DMS53 treated with DMSO at 0.1 percent for 48 hours (cell line): ENCODE measurements around the gene NAPG.
"Not testable (repeated sequence)": the region's sequence is repeated elsewhere in the genome, so short reads cannot be mapped to it uniquely, and the experiment has no call there.

ENCODE experiments used
- DNase-seq: peaks from one replicate; lab custom pipeline; 2025; ENCODE audit not compliant: unreplicated experiment; lab: John Stamatoyannopoulos, UW

Gene NAPG

DNA sequence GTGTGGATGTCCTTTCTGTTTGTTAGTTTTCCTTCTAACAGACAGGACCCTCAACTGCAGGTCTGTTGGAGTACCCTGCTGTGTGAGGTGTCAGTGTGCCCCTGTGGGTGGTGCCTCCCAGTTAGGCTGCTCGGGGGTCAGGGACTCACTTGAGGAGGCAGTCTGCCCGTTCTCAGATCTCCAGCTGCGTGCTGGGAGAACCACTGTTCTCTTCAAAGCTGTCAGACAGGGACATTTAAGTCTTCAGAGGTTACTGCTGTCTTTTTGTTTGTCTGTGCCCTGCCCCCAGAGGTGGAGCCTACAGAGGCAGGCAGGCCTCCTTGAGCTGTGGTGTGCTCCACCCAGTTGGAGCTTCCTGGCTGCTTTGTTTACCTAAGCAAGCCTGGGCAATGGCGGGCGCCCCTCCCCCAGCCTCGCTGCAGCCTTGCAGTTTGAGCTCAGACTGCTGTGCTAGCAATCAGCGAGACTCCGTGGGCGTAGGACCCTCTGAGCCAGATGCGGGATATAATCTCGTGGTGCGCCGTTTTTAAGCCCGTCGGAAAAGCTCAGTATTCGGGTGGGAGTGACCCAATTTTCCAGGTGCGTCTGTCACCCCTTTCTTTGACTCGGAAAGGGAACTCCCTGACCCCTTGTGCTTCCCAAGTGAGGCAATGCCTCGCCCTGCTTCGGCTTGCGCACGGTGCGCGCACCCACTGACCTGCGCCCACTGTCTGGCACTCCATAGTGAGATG, 52.2 kb downstream of the NAPG start:
- not testable (repeated sequence) for DNase-seq

DNA sequence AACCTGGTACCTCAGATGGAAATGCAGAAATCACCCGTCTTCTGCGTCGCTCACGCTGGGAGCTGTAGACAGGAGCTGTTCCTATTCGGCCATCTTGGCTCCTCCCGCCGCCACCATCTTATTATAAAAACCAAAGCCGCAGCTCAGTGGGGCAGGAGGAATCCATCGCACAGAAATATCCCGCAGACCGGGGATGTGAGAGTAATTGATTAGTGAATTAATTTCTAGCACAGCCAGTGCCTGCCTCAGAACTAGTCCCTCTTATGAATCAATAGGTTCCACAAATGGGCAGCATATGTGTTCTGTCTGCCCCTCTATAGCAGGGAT, 52.7 kb downstream of the NAPG start:
- peak; percentile 42 for DNase-seq

DNA sequence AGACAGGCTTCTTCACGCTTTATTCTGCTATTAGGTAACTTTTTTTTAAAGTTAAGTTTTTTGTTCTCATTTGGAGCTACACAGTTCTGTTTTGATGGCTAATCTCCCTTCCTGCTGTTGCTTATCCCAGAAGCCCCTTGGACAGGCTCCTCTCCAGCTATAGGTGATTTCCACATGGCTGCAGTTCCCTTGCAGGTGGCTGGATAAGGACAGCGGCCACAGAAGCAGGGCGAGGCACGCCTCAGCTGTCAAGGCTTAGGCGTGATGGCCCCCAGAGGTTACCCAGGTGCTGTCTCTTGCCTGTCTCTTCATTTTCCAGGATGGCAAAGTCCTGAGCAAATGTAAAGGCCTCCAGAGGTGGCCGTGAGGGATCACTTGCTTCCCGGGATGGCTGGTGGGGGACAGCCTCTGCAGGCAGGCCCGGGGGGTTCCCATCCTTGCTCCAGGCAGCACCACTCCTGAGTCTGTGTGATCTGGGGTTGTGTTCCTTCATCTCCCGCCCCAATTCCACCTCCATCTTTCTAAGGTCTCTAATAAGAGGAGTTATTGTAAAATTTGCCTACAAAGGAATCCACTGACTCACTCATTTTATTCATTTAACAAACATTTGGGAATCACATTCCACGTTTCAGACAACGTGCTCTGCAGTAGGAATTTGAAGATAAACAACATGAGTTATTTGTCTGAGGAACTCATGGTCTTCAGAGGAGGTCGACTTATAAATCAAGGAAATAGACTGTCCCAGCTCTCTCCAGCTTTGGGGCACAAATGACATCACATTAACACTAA, 53.4 kb downstream of the NAPG start:
- no peak for DNase-seq

DNA sequence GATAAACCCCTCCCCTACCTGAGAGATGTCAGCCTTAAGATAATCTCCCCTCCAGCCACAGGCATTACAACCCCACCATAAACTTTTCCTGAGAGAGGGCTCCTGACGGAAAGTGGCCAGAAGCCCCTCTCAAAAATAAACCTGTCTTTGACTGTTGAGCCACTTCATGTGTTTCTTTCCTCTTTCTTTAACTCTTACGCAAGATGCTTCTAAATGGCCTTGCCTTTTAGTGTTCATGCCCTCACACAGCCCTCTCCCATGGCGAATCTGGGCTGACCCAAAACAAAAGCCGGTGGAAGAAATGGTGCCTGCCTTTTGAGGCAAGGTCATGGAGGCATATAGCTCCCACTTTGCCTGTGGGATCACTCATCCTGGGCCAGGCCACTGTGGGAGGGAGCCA, 54.4 kb downstream of the NAPG start:
- no peak for DNase-seq

DNA sequence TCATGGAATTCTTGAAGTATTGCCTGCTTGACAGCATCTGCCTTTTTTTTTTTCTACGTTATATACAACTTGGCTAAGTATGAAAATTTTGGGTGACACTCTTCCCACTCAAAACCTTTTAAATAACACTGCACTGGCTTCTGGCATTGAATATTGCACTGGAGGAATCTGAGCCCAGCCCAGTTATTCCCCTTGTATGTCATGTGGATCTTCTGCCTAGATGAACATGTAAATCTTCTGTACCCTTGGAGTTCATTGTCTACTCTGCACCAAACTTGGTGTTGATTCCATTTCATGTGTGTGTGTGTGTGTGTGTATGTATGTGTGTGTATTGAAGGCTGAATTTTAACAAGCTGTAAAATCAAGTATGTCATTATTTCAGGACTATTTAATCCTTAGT, 59.4 kb downstream of the NAPG start:
- no peak for DNase-seq

DNA sequence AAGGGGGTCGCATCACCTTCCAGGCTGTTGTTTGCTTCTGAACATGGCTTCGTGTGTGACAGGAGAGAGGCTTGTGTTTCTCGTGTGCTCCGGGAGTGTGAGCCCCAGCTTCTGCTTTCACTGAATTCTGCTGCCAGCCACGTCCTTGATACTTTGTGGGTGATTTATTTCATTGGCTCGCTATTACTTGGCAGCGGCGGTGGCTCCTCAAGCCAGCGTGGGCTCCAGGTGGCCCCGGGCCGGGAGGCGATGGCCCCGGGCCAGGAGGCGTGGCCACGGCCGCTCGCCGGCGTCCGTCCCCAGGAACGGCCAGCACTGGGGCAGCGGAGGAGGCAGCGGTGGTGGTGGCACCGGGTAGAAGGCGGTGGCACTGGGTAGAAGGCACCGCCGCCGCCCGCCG, 63.1 kb downstream of the NAPG start:
- DNase-seq: no peak

DNA sequence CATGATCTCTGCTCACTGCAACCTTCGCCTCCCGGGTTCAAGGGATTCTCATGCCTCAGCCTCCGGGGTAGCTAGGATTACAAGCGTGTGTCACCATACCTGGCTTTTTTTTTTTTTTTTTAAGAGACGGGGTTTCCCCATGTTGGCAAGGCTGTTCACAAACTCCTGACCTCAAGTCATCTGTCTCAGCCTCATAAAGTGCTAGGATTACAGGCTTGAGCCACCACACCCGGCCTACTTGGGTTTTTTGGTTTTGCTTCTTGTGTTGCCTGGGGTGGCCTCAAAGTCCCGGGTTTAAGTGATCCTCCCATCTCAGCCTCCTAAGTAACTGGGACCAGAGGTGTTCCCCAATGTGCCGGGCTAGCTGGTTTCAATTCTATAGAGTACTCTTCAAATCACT, 64.6 kb downstream of the NAPG start:
- no peak for DNase-seq

DNA sequence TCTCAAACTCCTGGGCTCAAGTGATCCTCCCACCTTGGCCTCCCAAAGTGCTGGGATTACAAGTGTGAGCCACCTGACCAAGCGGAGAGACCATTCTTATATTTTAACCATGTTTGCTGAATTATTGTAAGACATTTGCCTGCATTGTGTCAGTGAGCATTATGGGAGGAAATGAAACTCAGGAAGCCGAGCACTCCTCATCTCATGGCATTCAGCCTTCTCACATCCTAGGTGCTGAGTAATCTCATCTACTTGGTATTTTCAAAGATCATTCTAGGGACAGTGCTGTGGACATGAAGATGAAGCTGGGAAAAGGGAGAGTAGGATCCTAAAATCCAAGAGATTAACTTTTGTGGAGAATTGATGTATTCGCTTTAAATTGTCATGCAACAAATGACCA, 66.1 kb downstream of the NAPG start:
- no peak for DNase-seq

DNA sequence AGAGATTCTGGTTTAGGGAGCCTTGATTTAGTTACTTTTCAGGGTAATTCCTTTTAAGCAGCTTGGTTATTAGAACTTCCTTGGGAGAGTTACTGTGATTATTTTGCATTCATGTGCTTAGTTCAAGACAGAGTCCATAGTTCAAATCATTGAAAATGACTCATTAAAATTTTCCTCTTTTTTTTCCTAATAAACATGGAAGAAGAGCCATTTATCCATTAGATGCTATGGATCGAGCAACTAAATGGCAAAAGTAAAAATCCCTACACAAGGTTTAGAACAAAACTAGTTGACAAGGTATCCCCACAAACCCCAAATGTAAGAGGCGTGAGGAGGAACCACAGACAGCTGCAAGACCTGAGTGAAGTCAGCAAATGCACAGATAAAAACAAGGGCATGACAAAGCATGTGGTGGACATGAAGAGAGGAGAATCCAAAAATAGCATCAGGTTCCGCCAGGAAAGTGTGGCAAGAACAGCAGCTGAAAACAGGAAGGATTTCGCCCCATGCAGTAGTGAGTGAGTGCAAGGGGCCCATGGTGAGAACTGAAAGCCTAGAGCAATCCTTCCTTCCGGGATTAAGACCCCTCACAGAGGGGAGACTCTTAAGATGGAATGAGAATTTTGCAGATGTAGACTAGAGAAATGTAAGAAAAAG, 67.7 kb downstream of the NAPG start:
- not testable (repeated sequence) for DNase-seq

DNA sequence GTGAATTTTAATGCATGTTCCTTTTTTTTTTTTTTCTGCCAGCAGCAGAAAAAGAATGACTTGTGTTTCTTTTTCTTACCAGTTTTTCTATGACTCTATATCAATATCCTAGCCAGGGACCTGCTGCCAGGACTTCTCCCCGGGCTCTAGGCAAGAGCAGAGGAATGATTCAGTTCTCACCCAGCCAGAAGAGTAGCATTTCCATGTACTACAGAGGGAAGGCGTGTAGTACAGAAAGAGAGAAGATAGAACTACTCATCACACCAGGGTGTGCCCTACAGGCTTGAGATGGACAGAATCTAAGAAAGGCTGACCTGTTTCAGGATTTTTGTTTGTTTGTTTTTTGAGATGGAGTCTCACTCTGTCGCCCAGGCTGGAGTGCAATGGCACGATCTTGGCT, 70.1 kb downstream of the NAPG start:
- not testable (repeated sequence) for DNase-seq

DNA sequence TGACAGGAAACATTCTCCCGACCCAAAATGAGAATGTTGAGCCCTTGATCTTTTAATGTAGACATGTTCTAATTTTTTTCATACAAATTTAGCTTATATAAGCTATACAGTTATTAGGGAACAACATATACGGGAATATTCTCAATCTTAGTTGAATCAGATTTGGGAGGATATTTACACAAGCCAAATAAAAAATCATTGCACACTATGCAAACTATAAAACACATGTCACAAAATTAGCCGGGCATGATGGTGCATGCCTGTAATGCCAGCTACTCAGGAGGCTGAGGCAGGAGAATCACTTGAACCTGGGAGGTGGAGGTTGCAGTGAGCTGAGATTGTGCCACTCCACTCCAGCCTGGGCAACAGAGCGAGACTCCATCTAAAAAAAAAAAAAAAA, 71.9 kb downstream of the NAPG start:
- DNase-seq: not testable (repeated sequence)

DNA sequence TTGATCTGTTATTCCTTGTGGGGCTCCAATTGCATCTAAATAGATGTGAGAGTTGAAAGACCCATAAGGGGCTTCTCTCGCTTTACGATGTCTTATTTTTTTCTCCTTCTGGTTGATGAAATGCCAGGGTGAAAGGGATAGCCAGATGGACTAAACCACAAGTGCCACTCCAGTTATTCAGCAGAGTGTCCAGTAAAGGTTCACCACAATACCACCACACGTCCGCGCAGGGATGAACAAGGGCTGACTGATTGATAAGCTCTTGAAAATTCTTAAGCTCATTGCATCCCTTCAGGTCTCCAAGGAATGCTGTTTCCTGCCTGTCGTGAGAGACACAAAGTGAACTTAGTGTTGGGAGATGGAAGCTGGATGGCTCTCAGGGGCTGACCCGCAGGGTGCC, 74.9 kb downstream of the NAPG start:
- not testable (repeated sequence) for DNase-seq
